BE2C (cell line): ENCODE results near the gene RGS2.

ENCODE experiments used
- DNase-seq: peaks from one replicate; pipeline ENCODE4 v3.0.0-alpha.2; 2020
- H3K27me3 ChIP-seq: fragments of 250-450 bp; sonication (Bioruptor Pico); 2 replicates; pipeline ENCODE4 v1.5.1; 2020; ENCODE audit warnings: mild to moderate bottlenecking
- H3K36me3 ChIP-seq: fragments of 250-450 bp; sonication (Bioruptor Pico); 2 replicates; pipeline ENCODE4 v1.5.1; 2020; ENCODE audit warnings: mild to moderate bottlenecking
- H3K4me1 ChIP-seq: fragments of 250-450 bp; sonication (Bioruptor Pico); 2 replicates; pipeline ENCODE4 v1.5.1; 2020
- H3K4me3 ChIP-seq: 2 replicates; pipeline ENCODE4 v1.5.1; 2011; ENCODE audit warnings: low read depth, low read length
- H3K9me3 ChIP-seq: fragments of 250-450 bp; sonication (Bioruptor Pico); 2 replicates; pipeline ENCODE4 v1.5.1; 2020
- TF ChIP-seq, protein P1 (sequence below): IDR thresholded peaks from 2 replicates; pipeline ENCODE4 v1.5.1; 2012; ENCODE audit warnings: mild to moderate bottlenecking, low read depth, low read length

Gene RGS2

GRCh38 chr1:192859808-192860207 lies 51.0 kb downstream of the RGS2 start:
- Histone ChIP-seq H3K9me3 (no peaks in the 10 kb centered on the region), H3K27me3 (no peaks in the 10 kb centered on the region), H3K4me3 (no peak overlapping the region), H3K4me1 (peaks cover 3% of the 10 kb centered on the region; the same call in 1 of the 2 replicates), H3K36me3 (no peaks in the 10 kb centered on the region)
- TF ChIP-seq, protein P1, sequence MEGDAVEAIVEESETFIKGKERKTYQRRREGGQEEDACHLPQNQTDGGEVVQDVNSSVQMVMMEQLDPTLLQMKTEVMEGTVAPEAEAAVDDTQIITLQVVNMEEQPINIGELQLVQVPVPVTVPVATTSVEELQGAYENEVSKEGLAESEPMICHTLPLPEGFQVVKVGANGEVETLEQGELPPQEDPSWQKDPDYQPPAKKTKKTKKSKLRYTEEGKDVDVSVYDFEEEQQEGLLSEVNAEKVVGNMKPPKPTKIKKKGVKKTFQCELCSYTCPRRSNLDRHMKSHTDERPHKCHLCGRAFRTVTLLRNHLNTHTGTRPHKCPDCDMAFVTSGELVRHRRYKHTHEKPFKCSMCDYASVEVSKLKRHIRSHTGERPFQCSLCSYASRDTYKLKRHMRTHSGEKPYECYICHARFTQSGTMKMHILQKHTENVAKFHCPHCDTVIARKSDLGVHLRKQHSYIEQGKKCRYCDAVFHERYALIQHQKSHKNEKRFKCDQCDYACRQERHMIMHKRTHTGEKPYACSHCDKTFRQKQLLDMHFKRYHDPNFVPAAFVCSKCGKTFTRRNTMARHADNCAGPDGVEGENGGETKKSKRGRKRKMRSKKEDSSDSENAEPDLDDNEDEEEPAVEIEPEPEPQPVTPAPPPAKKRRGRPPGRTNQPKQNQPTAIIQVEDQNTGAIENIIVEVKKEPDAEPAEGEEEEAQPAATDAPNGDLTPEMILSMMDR, result no peak
- no peak for DNase-seq

GRCh38 chr1:192860478-192861185 lies 51.8 kb downstream of the RGS2 start:
- H3K36me3 ChIP-seq, result no peaks in the 10 kb centered on the region
- TF ChIP-seq, protein P1, result no peak
- H3K27me3 ChIP-seq, result no peaks in the 10 kb centered on the region
- H3K4me1 ChIP-seq, result peaks cover 3% of the 10 kb centered on the region; the same call in 1 of the 2 replicates
- no peaks in the 10 kb centered on the region; the same call in 1 of the 2 replicates for H3K9me3 ChIP-seq
- no peak for DNase-seq
- H3K4me3 ChIP-seq, result no peak overlapping the region

DNA sequence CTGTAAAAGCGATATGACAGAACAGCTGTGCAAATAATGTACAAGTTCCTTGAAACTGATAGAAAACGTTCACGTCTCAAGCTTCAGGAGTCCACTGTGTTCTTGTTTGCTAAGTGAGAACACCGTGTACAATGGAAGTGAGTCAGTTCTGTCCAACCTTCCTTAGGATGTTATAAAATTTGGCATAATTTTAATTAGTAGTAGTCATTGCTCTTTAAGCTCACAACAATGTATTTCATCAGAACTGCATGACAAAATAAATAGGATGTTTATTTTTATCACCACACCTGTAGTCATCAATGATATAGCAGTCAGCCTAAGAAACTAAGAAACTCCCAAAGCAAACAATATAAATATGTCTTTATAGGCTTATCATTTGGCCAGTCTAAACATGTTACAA lies 53.0 kb downstream of the RGS2 start:
- Histone ChIP-seq H3K4me1 (peaks cover 3% of the 10 kb centered on the region; the same call in 1 of the 2 replicates), H3K27me3 (no peaks in the 10 kb centered on the region), H3K36me3 (no peaks in the 10 kb centered on the region), H3K4me3 (no peak overlapping the region), H3K9me3 (no peaks in the 10 kb centered on the region; the same call in 1 of the 2 replicates)
- TF ChIP-seq, protein P1, result no peak
- DNase-seq, result no peak
